ENCODE data around the gene PABPC3. TPM values are rescaled to one million over a fixed set of nuclear protein-coding genes. Genes with fewer than 3 reads are reported as not detected.

Gene PABPC3
- total RNA-seq, 2 donors from 2014 or later = 0.09 to 4.5 TPM

GRCh38 chr13:25117312-25117711, 21.4 kb downstream of the PABPC3 start:
- 88% methylated on average over 16 of the region's 16 CpGs for WGBS
- Histone ChIP-seq H3K9me3 (no peaks in the 10 kb centered on the region), H3K27me3 (replicated peaks; ENCODE audit: insufficient read depth) (no peaks in the 10 kb centered on the region), H3K4me1 (replicated peaks) (no peaks in the 10 kb centered on the region), H3K4me3 (no peak overlapping the region), H3K27ac (no peak overlapping the region), H3K36me3 (no peaks in the 10 kb centered on the region)
- TF ChIP-seq CTCF (IDR thresholded peaks at IDR 0.05) = no peak
- TF ChIP-seq POLR2A (IDR thresholded peaks at IDR 0.05) = no peak
- no peak for TF ChIP-seq POLR2AphosphoS5 (IDR thresholded peaks at IDR 0.05)
- intact Hi-C loops (cut with DNase I) = loop anchor here (10.0 kb wide), 1 partner anchor 123 kb away; no protein-coding TSS in a partner anchor
- no peak for DNase-seq (ENCODE audit: low spot score)

GRCh38 chr13:25118378-25118905, 22.5 kb downstream of the PABPC3 start:
- intact Hi-C loops (cut with DNase I) = loop anchor here (10.0 kb wide), 1 partner anchor 124 kb away; no protein-coding TSS in a partner anchor
- no peak overlapping the region for H3K4me3 ChIP-seq
- no peaks in the 10 kb centered on the region for H3K4me1 ChIP-seq (replicated peaks)
- H3K9me3 ChIP-seq = no peaks in the 10 kb centered on the region
- H3K36me3 ChIP-seq = no peaks in the 10 kb centered on the region
- DNase-seq (ENCODE audit: low spot score) = no peak
- TF ChIP-seq POLR2A (IDR thresholded peaks at IDR 0.05) (no peak), POLR2AphosphoS5 (IDR thresholded peaks at IDR 0.05) (no peak), CTCF (IDR thresholded peaks at IDR 0.05) (no peak)
- WGBS = 63% methylated on average over 8 of the region's 8 CpGs
- no peaks in the 10 kb centered on the region for H3K27me3 ChIP-seq (replicated peaks; ENCODE audit: insufficient read depth)
- H3K27ac ChIP-seq = no peak overlapping the region

GRCh38 chr13:25130944-25131343, 35.0 kb downstream of the PABPC3 start:
- Histone ChIP-seq H3K4me3 (no peak overlapping the region), H3K9me3 (no peaks in the 10 kb centered on the region), H3K4me1 (replicated peaks) (no peaks in the 10 kb centered on the region), H3K27ac (no peak overlapping the region), H3K27me3 (replicated peaks; ENCODE audit: insufficient read depth) (no peaks in the 10 kb centered on the region), H3K36me3 (no peaks in the 10 kb centered on the region)
- WGBS = 30% methylated on average over 3 of the region's 3 CpGs
- no peak for TF ChIP-seq CTCF (IDR thresholded peaks at IDR 0.05)
- no peak for TF ChIP-seq POLR2A (IDR thresholded peaks at IDR 0.05)
- no peak for TF ChIP-seq POLR2AphosphoS5 (IDR thresholded peaks at IDR 0.05)
- intact Hi-C loops (cut with DNase I) = no loop called here
- DNase-seq (ENCODE audit: low spot score) = no peak

GRCh38 chr13:25131881-25132420, 36.0 kb downstream of the PABPC3 start:
- no peak overlapping the region for H3K4me3 ChIP-seq
- H3K27ac ChIP-seq = no peak overlapping the region
- H3K27me3 ChIP-seq (replicated peaks; ENCODE audit: insufficient read depth) = no peaks in the 10 kb centered on the region
- intact Hi-C loops (cut with DNase I) = no loop called here
- no peak for TF ChIP-seq POLR2AphosphoS5 (IDR thresholded peaks at IDR 0.05)
- no peak for TF ChIP-seq CTCF (IDR thresholded peaks at IDR 0.05)
- TF ChIP-seq POLR2A (IDR thresholded peaks at IDR 0.05) = no peak
- H3K9me3 ChIP-seq = no peaks in the 10 kb centered on the region
- H3K36me3 ChIP-seq = no peaks in the 10 kb centered on the region
- 74% methylated on average over 6 of the region's 6 CpGs for WGBS
- DNase-seq (ENCODE audit: low spot score) = no peak
- H3K4me1 ChIP-seq (replicated peaks) = no peaks in the 10 kb centered on the region

- no peak overlapping the region for H3K27ac ChIP-seq
- H3K27me3 ChIP-seq (replicated peaks; ENCODE audit: insufficient read depth) = no peaks in the 10 kb centered on the region
- DNase-seq (ENCODE audit: low spot score) = no peak
- H3K4me1 ChIP-seq (replicated peaks) = no peaks in the 10 kb centered on the region
- TF ChIP-seq POLR2AphosphoS5 (IDR thresholded peaks at IDR 0.05) (no peak), POLR2A (IDR thresholded peaks at IDR 0.05) (no peak), CTCF (IDR thresholded peaks at IDR 0.05) (no peak)
- H3K4me3 ChIP-seq = no peak overlapping the region
- no peaks in the 10 kb centered on the region for H3K36me3 ChIP-seq
- no peaks in the 10 kb centered on the region for H3K9me3 ChIP-seq
- 59% methylated on average over 5 of the region's 5 CpGs for WGBS
- intact Hi-C loops (cut with DNase I) = no loop called here
Observed at GRCh38 chr13:25132751-25133390, 36.9 kb downstream of the PABPC3 start.
